C4-2B (cell line): ENCODE measurements around the gene GPR162.

Experiments used
- H3K27ac ChIP-seq: fragments of 450-650 bp; 2 replicates; pipeline ENCODE4 v1.5.1; 2017
- ZFX ChIP-seq: fragments of 450-650 bp; IDR thresholded peaks from 2 replicates; pipeline ENCODE4 v1.6.1; 2017
- TF ChIP-seq, protein P1 (sequence below): fragments of 450-650 bp; conservative IDR thresholded peaks from 2 replicates; pipeline ENCODE4 v1.5.1; 2017; ENCODE audit warnings: mild to moderate bottlenecking

GPR162 gene

GRCh38 chr12:6810758-6811157 lies 10.9 kb upstream of the GPR162 start:
- H3K27ac ChIP-seq, result no peak overlapping the region

DNA sequence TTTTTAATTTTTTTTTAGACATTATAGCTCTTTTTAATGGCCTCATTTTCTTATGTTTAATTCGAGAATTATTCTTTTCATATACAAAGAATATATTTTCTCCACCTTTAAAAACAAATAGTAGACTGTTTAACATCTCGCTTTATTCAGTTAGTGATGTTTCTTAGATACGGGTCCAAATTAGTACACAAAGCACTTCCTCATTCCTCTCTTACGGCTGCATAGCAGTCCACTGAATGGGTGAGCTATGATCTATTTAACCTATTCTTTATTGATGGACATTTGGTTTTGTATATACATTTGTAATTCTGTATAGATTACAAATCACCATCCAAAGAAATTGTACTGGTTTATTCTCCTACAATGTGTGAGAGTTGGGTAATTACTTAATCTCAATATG lies 8.3 kb upstream of the GPR162 start:
- TF ChIP-seq, protein P1, sequence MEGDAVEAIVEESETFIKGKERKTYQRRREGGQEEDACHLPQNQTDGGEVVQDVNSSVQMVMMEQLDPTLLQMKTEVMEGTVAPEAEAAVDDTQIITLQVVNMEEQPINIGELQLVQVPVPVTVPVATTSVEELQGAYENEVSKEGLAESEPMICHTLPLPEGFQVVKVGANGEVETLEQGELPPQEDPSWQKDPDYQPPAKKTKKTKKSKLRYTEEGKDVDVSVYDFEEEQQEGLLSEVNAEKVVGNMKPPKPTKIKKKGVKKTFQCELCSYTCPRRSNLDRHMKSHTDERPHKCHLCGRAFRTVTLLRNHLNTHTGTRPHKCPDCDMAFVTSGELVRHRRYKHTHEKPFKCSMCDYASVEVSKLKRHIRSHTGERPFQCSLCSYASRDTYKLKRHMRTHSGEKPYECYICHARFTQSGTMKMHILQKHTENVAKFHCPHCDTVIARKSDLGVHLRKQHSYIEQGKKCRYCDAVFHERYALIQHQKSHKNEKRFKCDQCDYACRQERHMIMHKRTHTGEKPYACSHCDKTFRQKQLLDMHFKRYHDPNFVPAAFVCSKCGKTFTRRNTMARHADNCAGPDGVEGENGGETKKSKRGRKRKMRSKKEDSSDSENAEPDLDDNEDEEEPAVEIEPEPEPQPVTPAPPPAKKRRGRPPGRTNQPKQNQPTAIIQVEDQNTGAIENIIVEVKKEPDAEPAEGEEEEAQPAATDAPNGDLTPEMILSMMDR, result no peak
- no peak for TF ChIP-seq ZFX
- H3K27ac ChIP-seq, result no peak overlapping the region

More at GRCh38 chr12:6810758-6811157, 10.9 kb upstream of the GPR162 start:
- TF ChIP-seq, protein P1, result no peak
- TF ChIP-seq ZFX, result no peak

GRCh38 chr12:6816598-6816997 lies 5.0 kb upstream of the GPR162 start:
- H3K27ac ChIP-seq, result no peak overlapping the region
- TF ChIP-seq ZFX, result no peak
- TF ChIP-seq, protein P1, result no peak

GRCh38 chr12:6817098-6817497 lies 4.5 kb upstream of the GPR162 start:
- TF ChIP-seq ZFX, result no peak
- TF ChIP-seq, protein P1, result no peak
- no peak overlapping the region for H3K27ac ChIP-seq

DNA sequence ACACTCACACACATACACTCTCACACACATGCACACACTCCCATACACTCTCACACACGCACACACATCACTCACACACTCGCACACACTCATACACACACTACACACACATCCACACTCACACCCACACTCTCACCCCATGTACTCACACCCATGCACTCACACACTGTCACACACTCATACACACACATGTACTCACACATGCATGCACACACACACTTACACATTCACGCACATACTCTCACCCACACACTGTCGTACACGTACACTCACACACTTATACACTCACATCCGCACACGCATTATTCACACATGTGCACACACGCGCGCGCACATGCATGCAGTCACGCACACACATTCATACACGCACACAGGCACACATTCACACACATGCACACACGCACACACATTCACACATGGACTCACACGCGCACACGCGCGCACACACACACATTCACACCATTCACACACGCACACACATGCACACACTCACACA lies 3.9 kb upstream of the GPR162 start:
- TF ChIP-seq, protein P1, result no peak
- TF ChIP-seq ZFX, result no peak
- H3K27ac ChIP-seq, result no peak overlapping the region

DNA sequence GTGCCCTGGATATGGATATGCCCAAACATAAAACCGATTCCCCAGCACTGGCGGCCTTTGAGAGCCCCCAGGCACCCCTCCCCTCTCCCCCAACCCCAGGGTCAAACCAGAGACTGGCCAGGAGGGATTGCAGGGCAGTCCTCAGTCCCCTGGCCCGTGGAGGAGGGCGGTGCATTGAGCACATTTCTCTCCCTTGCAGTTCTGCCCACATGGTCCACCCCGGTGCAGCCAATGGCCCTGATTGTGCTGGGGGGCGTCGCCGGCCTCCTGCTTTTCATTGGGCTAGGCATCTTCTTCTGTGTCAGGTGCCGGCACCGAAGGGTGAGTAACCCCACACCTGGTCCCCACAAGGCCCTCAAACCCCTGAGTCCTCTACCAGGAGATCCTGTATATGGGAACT lies 3.4 kb upstream of the GPR162 start:
- no peak overlapping the region for H3K27ac ChIP-seq
- no peak for TF ChIP-seq ZFX
- TF ChIP-seq, protein P1, result no peak

DNA sequence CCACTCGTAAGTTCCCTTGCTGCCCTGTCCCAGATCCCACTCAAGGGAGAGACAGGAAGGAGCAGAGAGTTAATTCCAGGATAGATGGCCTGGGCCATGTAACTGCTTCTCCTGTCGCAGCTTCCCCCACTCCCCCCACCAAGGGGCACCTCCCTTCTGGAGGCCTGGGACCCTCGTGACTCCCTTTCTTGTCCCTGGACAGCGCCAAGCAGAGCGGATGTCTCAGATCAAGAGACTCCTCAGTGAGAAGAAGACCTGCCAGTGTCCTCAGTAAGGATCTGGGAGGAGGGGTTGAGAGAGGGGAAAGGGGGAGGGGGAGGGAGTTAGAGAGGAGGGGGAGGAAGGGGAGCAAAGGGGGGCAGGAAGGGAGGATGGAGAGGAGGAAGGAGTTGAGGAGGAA lies 3.0 kb upstream of the GPR162 start:
- TF ChIP-seq ZFX, result no peak
- TF ChIP-seq, protein P1, result no peak

More for the DNA sequence above, 3.0 kb upstream of the GPR162 start:
- H3K27ac ChIP-seq, result no peak overlapping the region
